Colonic mucosa (tissue), 4 donors: Measurements from ENCODE around the gene NRAP. TPM values are rescaled to one million over a fixed set of nuclear protein-coding genes. Genes with fewer than 3 reads are reported as not detected.

Source experiments
- DNase-seq: peaks from one replicate; pipeline ENCODE4 v3.0.0-alpha.2; 2020
- H3K27ac ChIP-seq: fragments of 200-600 bp; one replicate; pipeline ENCODE4 v1.8.0; 2021
- H3K27me3 ChIP-seq: fragments of 200-600 bp; one replicate; pipeline ENCODE4 v1.8.0; 2021
- H3K36me3 ChIP-seq: fragments of 200-600 bp; one replicate; pipeline ENCODE4 v1.8.0; 2021
- H3K4me1 ChIP-seq: fragments of 200-600 bp; one replicate; pipeline ENCODE4 v1.8.0; 2021; ENCODE audit warnings: mild to moderate bottlenecking
- H3K4me3 ChIP-seq: fragments of 200-600 bp; one replicate; pipeline ENCODE4 v1.8.0; 2021
- H3K9ac ChIP-seq, 2 donors: one replicate each; pipeline ENCODE4 v1.7.0; 2013; ENCODE audit warnings: control low read depth in 2 of 2, low read depth in 2 of 2, low read length in 2 of 2
- H3K9me3 ChIP-seq: fragments of 200-600 bp; one replicate; pipeline ENCODE4 v1.8.0; 2021
- intact Hi-C: fragments of 100-400 bp; cut with DNase I; formaldehyde crosslinking; loops from one replicate; pipeline ENCODE4 v1.14.1; 2022
- total RNA-seq, 2 donors: library from RNA; stranded (reverse); fragmentation: NEBNext Ultra II Directional in 1 of 2; extraction: Animal tissue kit (Norgen Biotek cat#: 25700) in 1 of 2; gene quantifications; one replicate each; pipeline ENCODE4 v1.2.1, GENCODE V29; 2021
- TF ChIP-seq, protein P1 (sequence below): fragments of 200-600 bp; IDR thresholded peaks from one replicate; pipeline ENCODE4 v1.8.0; 2022; ENCODE audit warnings: antibody characterized with exemption, mild to moderate bottlenecking
- donor health status: healthy.
- donor health status: DM: no; HTN: no; CAD: no.
- donor health status: DM: no; HTN: no; CAD: no.

NRAP gene
- total RNA-seq, 2 donors from 2014 or later = 1.1 to 1.3 TPM

- DNase-seq = no peak
- H3K27me3 ChIP-seq = no peaks in the 10 kb centered on the region
- no peak overlapping the region for H3K9ac ChIP-seq
- no peak overlapping the region for H3K27ac ChIP-seq
- H3K36me3 ChIP-seq = peaks cover 13% of the 10 kb centered on the region
- H3K9me3 ChIP-seq = no peaks in the 10 kb centered on the region
- H3K4me1 ChIP-seq = no peaks in the 10 kb centered on the region
- TF ChIP-seq, protein P1, sequence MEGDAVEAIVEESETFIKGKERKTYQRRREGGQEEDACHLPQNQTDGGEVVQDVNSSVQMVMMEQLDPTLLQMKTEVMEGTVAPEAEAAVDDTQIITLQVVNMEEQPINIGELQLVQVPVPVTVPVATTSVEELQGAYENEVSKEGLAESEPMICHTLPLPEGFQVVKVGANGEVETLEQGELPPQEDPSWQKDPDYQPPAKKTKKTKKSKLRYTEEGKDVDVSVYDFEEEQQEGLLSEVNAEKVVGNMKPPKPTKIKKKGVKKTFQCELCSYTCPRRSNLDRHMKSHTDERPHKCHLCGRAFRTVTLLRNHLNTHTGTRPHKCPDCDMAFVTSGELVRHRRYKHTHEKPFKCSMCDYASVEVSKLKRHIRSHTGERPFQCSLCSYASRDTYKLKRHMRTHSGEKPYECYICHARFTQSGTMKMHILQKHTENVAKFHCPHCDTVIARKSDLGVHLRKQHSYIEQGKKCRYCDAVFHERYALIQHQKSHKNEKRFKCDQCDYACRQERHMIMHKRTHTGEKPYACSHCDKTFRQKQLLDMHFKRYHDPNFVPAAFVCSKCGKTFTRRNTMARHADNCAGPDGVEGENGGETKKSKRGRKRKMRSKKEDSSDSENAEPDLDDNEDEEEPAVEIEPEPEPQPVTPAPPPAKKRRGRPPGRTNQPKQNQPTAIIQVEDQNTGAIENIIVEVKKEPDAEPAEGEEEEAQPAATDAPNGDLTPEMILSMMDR = no peak
- no peak overlapping the region for H3K4me3 ChIP-seq
- intact Hi-C loops = no loop called here
These were observed 33.8 kb upstream of the NRAP start for GRCh38 chr10:113697595-113697994.

DNA sequence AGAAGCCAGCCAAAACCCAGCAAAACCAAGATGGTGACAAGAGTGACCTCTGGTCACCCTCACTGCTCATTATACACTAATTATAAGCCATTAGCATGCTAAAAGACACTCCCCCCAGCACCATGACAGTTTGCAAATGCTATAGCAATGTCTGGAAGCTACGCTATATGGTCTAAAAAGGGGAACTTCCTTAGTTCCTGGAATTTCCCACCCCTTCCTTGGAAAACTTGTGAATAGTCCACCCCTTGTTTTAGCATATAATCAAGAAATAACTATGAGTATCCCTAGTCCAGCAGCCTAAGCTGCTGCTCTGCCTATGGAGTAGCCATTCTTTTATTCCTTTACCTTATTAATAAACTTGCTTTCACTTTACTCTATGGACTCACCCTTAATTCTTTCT is 31.9 kb upstream of the NRAP start:
- Histone ChIP-seq H3K27ac (no peak overlapping the region), H3K36me3 (peaks cover 20% of the 10 kb centered on the region), H3K9ac (no peak overlapping the region), H3K9me3 (no peaks in the 10 kb centered on the region), H3K4me3 (no peak overlapping the region), H3K27me3 (no peaks in the 10 kb centered on the region), H3K4me1 (no peaks in the 10 kb centered on the region)
- DNase-seq = no peak
- TF ChIP-seq, protein P1 = no peak
- intact Hi-C loops = no loop called here

DNA sequence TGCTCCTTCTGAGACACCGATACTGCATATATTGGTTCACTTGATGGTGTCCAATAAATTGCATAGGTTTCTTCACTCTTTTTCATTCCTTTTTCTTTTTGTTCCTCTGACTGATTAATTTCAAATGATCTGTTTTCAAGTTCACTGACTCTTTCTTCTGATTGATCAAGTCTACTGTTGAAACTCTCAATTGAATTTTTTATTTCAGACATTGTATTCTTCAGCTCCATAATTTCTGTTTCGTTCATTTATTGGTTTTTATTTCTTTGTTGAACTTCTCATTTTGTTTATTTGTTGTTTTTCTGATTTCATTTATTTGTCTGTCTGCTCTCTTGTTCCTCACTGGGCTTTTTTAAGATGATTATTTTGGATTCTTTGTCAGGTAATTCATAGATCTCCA is 29.5 kb upstream of the NRAP start:
- Histone ChIP-seq H3K27me3 (no peaks in the 10 kb centered on the region), H3K27ac (no peak overlapping the region), H3K9me3 (no peaks in the 10 kb centered on the region), H3K4me1 (no peaks in the 10 kb centered on the region), H3K9ac (no peak overlapping the region), H3K4me3 (no peak overlapping the region), H3K36me3 (peaks cover 16% of the 10 kb centered on the region)
- intact Hi-C loops = no loop called here
- no peak for DNase-seq
- TF ChIP-seq, protein P1 = no peak

DNA sequence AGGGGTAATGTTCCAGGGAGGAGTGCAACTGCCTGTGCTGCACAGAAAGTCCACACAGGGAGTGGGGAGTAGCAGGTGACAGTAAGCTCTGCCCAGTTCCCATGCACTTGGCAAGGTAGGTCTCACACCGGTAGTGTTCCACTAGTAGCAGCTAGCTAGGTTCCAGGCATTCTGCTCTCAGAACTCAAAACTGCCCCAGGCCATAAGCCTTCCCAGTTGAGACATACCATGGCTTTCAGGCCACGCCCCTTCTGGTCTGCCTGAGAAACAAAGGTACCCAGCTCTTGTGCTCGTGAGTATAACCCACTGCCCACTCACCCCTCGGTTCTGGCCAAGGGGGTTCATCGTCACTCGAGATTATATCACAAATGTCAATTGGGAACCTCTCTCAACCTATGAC is 28.4 kb upstream of the NRAP start:
- no peak for DNase-seq
- peaks cover 12% of the 10 kb centered on the region for H3K36me3 ChIP-seq
- H3K9me3 ChIP-seq = no peaks in the 10 kb centered on the region
- no peaks in the 10 kb centered on the region for H3K4me1 ChIP-seq
- no peaks in the 10 kb centered on the region for H3K27me3 ChIP-seq
- H3K4me3 ChIP-seq = no peak overlapping the region
- TF ChIP-seq, protein P1 = no peak
- intact Hi-C loops = no loop called here
- H3K27ac ChIP-seq = no peak overlapping the region
- H3K9ac ChIP-seq = no peak overlapping the region

GRCh38 chr10:113691381-113691780 is 27.5 kb upstream of the NRAP start:
- intact Hi-C loops = no loop called here
- H3K4me1 ChIP-seq = no peaks in the 10 kb centered on the region
- H3K36me3 ChIP-seq = peaks cover 12% of the 10 kb centered on the region
- H3K9ac ChIP-seq = no peak overlapping the region
- H3K4me3 ChIP-seq = no peak overlapping the region
- no peaks in the 10 kb centered on the region for H3K9me3 ChIP-seq
- no peak overlapping the region for H3K27ac ChIP-seq
- TF ChIP-seq, protein P1 = no peak
- no peak for DNase-seq
- no peaks in the 10 kb centered on the region for H3K27me3 ChIP-seq

DNA sequence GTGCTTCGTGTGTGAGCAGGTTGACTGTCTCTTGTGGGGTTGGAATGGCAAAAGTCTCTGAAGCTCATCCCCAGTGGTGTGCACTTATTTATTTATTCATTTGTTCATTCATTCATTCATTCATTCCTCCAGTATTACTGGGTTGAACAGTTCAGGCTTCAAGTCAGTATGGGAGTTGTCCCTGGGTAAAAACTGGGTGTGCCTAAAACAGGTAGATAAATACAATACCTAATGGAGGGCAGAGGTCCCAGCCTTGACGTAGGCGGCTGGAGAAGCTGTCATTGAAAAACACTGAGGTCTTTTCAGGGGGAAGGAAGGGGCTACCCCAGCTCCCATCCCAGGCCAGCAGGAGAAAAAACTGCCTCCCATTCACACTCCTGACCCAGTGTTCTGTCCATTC is 26.9 kb upstream of the NRAP start:
- no peak for DNase-seq
- H3K9me3 ChIP-seq = no peaks in the 10 kb centered on the region
- no peak overlapping the region for H3K27ac ChIP-seq
- intact Hi-C loops = no loop called here
- no peaks in the 10 kb centered on the region for H3K4me1 ChIP-seq
- H3K9ac ChIP-seq = no peak overlapping the region
- peaks cover 12% of the 10 kb centered on the region for H3K36me3 ChIP-seq
- H3K4me3 ChIP-seq = no peak overlapping the region
- TF ChIP-seq, protein P1 = no peak
- H3K27me3 ChIP-seq = no peaks in the 10 kb centered on the region
